H1 (cell line): ENCODE data around the gene TCIRG1. TPM values are rescaled to one million over a fixed set of nuclear protein-coding genes. Genes with fewer than 3 reads are reported as not detected.
"Not testable (repeated sequence)": the region's sequence is repeated elsewhere in the genome, so short reads cannot be mapped to it uniquely, and the experiment has no call there.

Source experiments
- CTCF ChIA-PET: fragments of 300-600 bp; sonication (Branson Sonifier 250); formaldehyde crosslinking; loops from one replicate; lab custom pipeline; 2021; ENCODE audit not compliant: partially characterized antibody; lab: Charles Lee
- POLR2A ChIA-PET: fragments of 300-600 bp; sonication (Branson Sonifier 250); formaldehyde crosslinking; loops from one replicate; lab custom pipeline; 2021; ENCODE audit warnings: inconsistent platforms; ENCODE audit not compliant: partially characterized antibody; lab: Charles Lee
- DNase-seq, 2 experiments: peaks; one replicate each; pipeline versions ENCODE4 v3.0.0 to v3.0.0-alpha.2; 2010 to 2022; ENCODE audit warnings: low spot score in 2 of 2, low read depth in 1 of 2, mixed read lengths in 1 of 2
- FAIRE-seq: peaks from 2 replicates; lab custom pipeline; 2011; peaks lifted over from hg19 to GRCh38; lab: Jason Lieb, UNC
- H2AFZ ChIP-seq: 2 replicates; pipeline ENCODE4 v1.8.1; 2012; ENCODE audit warnings: low read length, inconsistent platforms
- H2AK5ac ChIP-seq: 2 replicates; pipeline ENCODE4 v1.6.1; 2013; ENCODE audit warnings: low read depth, low read length
- H2BK120ac ChIP-seq: replicated peaks from 2 replicates; pipeline ENCODE3; 2013; ENCODE audit warnings: low read depth, low read length, inconsistent platforms
- H2BK12ac ChIP-seq: 2 replicates; pipeline ENCODE4 v1.6.1; 2013; ENCODE audit warnings: low read depth, low read length
- H2BK15ac ChIP-seq: 2 replicates; pipeline ENCODE4 v1.6.1; 2013; ENCODE audit warnings: low read length
- H2BK20ac ChIP-seq: 2 replicates; pipeline ENCODE4 v1.6.1; 2013; ENCODE audit warnings: low read length
- H2BK5ac ChIP-seq: 2 replicates; pipeline ENCODE4 v1.6.1; 2013; ENCODE audit warnings: low read depth, low read length
- H3K14ac ChIP-seq: 2 replicates; pipeline ENCODE4 v1.6.1; 2013; ENCODE audit warnings: inconsistent platforms; ENCODE audit not compliant: insufficient read length
- H3K18ac ChIP-seq: 2 replicates; pipeline ENCODE4 v1.6.1; 2013; ENCODE audit warnings: low read length; ENCODE audit errors: extremely low read depth
- H3K23ac ChIP-seq: 2 replicates; pipeline ENCODE4 v1.6.1; 2013; ENCODE audit warnings: inconsistent platforms; ENCODE audit not compliant: insufficient read length
- H3K23me2 ChIP-seq: 2 replicates; pipeline ENCODE4 v1.6.1; 2013; ENCODE audit warnings: low read depth, low read length
- H3K27ac ChIP-seq: 2 replicates; pipeline ENCODE4 v1.6.1; 2011; ENCODE audit warnings: low read depth, low read length, inconsistent platforms
- H3K27me3 ChIP-seq, 4 experiments: replicated peaks in 1 of 4; 1 replicate in 1 of 4; 2 replicates in 3 of 4; pipeline versions ENCODE4 v1.6.1 to v1.8.1; 2011 to 2013; ENCODE audit warnings: low read length in 3 of 4, mild to moderate bottlenecking in 3 of 4, inconsistent platforms in 2 of 4, mixed read lengths in 2 of 4, moderate library complexity in 1 of 4; ENCODE audit not compliant: control insufficient read depth in 3 of 4, insufficient read depth in 3 of 4; ENCODE audit errors: extremely low read depth in 1 of 4
- H3K36me3 ChIP-seq, 4 experiments: 2 replicates each; pipeline versions ENCODE4 v1.6.1 to v1.8.1; 2011 to 2013; ENCODE audit warnings: mild to moderate bottlenecking in 4 of 4, low read length in 3 of 4, moderate library complexity in 2 of 4, control low read depth in 1 of 4, inconsistent platforms in 1 of 4; ENCODE audit not compliant: insufficient read depth in 4 of 4, control insufficient read depth in 2 of 4
- H3K4ac ChIP-seq: replicated peaks from 2 replicates; pipeline ENCODE3; 2013; ENCODE audit warnings: low read length, low read depth, mixed read lengths, inconsistent platforms; ENCODE audit not compliant: insufficient read length
- H3K4me1 ChIP-seq, 4 experiments: replicated peaks in 1 of 4; 1 replicate in 1 of 4; 2 replicates in 3 of 4; pipeline versions ENCODE4 v1.6.1 to v1.8.1; 2011 to 2013; ENCODE audit warnings: low read length in 3 of 4, inconsistent platforms in 2 of 4, mixed read lengths in 1 of 4; ENCODE audit not compliant: insufficient read depth in 4 of 4, control insufficient read depth in 3 of 4
- H3K4me2 ChIP-seq, 2 experiments: 2 replicates each; pipeline versions ENCODE4 v1.6.1 to v1.8.1; 2011 to 2013; ENCODE audit warnings: low read depth in 2 of 2, low read length in 2 of 2, control low read depth in 1 of 2, inconsistent platforms in 1 of 2, mild to moderate bottlenecking in 1 of 2; ENCODE audit not compliant: insufficient read depth in 1 of 2
- H3K4me3 ChIP-seq, 4 experiments: fragments of 200-600, 300-600 bp in 1 of 4; sonication (generic), shearing (Covaris generic), sonication (Bioruptor Twin) in 1 of 4; 2 replicates each; pipeline versions ENCODE4 v1.5.1 to v1.8.1; 2011 to 2016; ENCODE audit warnings: low read length in 4 of 4, low read depth in 3 of 4, control low read depth in 2 of 4, inconsistent platforms in 2 of 4, mild to moderate bottlenecking in 2 of 4, mixed read lengths in 1 of 4, moderate library complexity in 1 of 4; ENCODE audit not compliant: insufficient read depth in 2 of 4; ENCODE audit errors: extremely low read depth in 1 of 4
- H3K56ac ChIP-seq: replicated peaks from 2 replicates; pipeline ENCODE3; 2013; ENCODE audit warnings: low read depth, mild to moderate bottlenecking, mixed read lengths, low read length, inconsistent platforms; ENCODE audit not compliant: insufficient read length
- H3K79me1 ChIP-seq: 2 replicates; pipeline ENCODE4 v1.6.1; 2013; ENCODE audit warnings: low read depth, low read length, control low read depth
- H3K79me2 ChIP-seq, 2 experiments: 2 replicates each; pipeline versions ENCODE4 v1.6.1 to v1.8.1; 2012 to 2013; ENCODE audit warnings: low read length in 2 of 2, mild to moderate bottlenecking in 2 of 2, inconsistent platforms in 1 of 2; ENCODE audit not compliant: insufficient read depth in 2 of 2, control insufficient read depth in 1 of 2
- H3K9ac ChIP-seq, 4 experiments: replicated peaks in 1 of 4; 1 replicate in 1 of 4; 2 replicates in 3 of 4; pipeline versions ENCODE4 v1.6.1 to v1.8.1; 2011 to 2013; ENCODE audit warnings: low read depth in 3 of 4, low read length in 3 of 4, control low read depth in 2 of 4, mild to moderate bottlenecking in 2 of 4, moderate library complexity in 2 of 4, inconsistent platforms in 1 of 4; ENCODE audit errors: extremely low read depth in 1 of 4
- H3K9me3 ChIP-seq, 2 experiments: 2 replicates each; pipeline versions ENCODE4 v1.6.1 to v1.8.1; 2012 to 2013; ENCODE audit warnings: mild to moderate bottlenecking in 2 of 2, moderate library complexity in 2 of 2, control low read depth in 1 of 2, inconsistent platforms in 1 of 2, low read depth in 1 of 2, low read length in 1 of 2, mixed read lengths in 1 of 2; ENCODE audit not compliant: insufficient read depth in 2 of 2
- H4K20me1 ChIP-seq, 2 experiments: replicated peaks in 1 of 2; 2 replicates each; pipeline versions ENCODE3 to v1.8.1; 2011 to 2013; ENCODE audit warnings: inconsistent platforms in 2 of 2, low read length in 2 of 2, mild to moderate bottlenecking in 1 of 2; ENCODE audit not compliant: insufficient read depth in 2 of 2, control insufficient read depth in 1 of 2
- H4K5ac ChIP-seq: 2 replicates; pipeline ENCODE4 v1.6.1; 2013; ENCODE audit warnings: low read length, low read depth, mixed read lengths, inconsistent platforms; ENCODE audit not compliant: insufficient read length
- H4K8ac ChIP-seq: 2 replicates; pipeline ENCODE4 v1.8.0; 2013; ENCODE audit warnings: mild to moderate bottlenecking, moderate library complexity, low read length, inconsistent platforms; ENCODE audit not compliant: insufficient read depth; ENCODE audit errors: extremely low read depth
- H4K91ac ChIP-seq: replicated peaks from 2 replicates; pipeline ENCODE3; 2013; ENCODE audit warnings: low read length, mixed read lengths, inconsistent platforms; ENCODE audit not compliant: insufficient read length
- WGBS, 2 experiments: shearing (Covaris generic) in 1 of 2; methylation state at CpG; one replicate each; pipeline versions ENCODE4 v1.1.6 to v1.1.7; 2013 to 2015; ENCODE audit warnings: low lambda C conversion rate in 2 of 2, mixed read lengths in 2 of 2, inconsistent platforms in 1 of 2, low coverage in 1 of 2, missing lambda C conversion rate in 1 of 2; ENCODE audit not compliant: insufficient replicate concordance in 2 of 2, insufficient coverage in 1 of 2, insufficient read length in 1 of 2; ENCODE audit errors: extremely low coverage in 1 of 2, missing lambda C conversion rate in 1 of 2; 5-methylcytosine and 5-hydroxymethylcytosine counted together
- polyA plus RNA-seq, 7 experiments: library from polyadenylated mRNA; depleted of rRNA in 3 of 7; stranded (reverse) in 5 of 7; unstranded in 2 of 7; fragments of >200 nt in 5 of 7; fragments of 200-250 nt in 2 of 7; gene quantifications; 1 replicate in 5 of 7; 2 replicates in 1 of 7; 4 replicates in 1 of 7; pipeline versions ENCODE4 v1.2.1 to v1.2.3, GENCODE V29; 2011 to 2013; ENCODE audit warnings: missing spikeins in 2 of 7, mixed read lengths in 2 of 7
- total RNA-seq: library from RNA; stranded (reverse); fragmentation: NEBNext Ultra II Directional; extraction: Animal tissue kit (Norgen Biotek cat#: 25700); gene quantifications from 2 replicates; pipeline ENCODE4 v1.2.1, GENCODE V29; 2021

Gene TCIRG1
- total and polyA plus RNA-seq, 2 of the 8 experiments (the other 6 are each of a cell fraction or from before 2014, with no cell fraction given), result 25.3 to 39.6 TPM

- H3K4me3 ChIP-seq, H3K4ac ChIP-seq, H3K56ac ChIP-seq, H3K14ac ChIP-seq, H3K79me1 ChIP-seq, H3K18ac ChIP-seq, H4K91ac ChIP-seq, DNase-seq, H3K9me3 ChIP-seq, H2AK5ac ChIP-seq, H2BK15ac ChIP-seq, CTCF ChIA-PET, H3K4me2 ChIP-seq, H4K20me1 ChIP-seq, POLR2A ChIA-PET, H3K4me1 ChIP-seq, H3K27ac ChIP-seq, H3K79me2 ChIP-seq, H3K23ac ChIP-seq, H3K36me3 ChIP-seq, H2BK5ac ChIP-seq, H3K9ac ChIP-seq, H2BK120ac ChIP-seq, H2BK20ac ChIP-seq, H4K5ac ChIP-seq, H3K27me3 ChIP-seq, H2AFZ ChIP-seq, FAIRE-seq, H3K23me2 ChIP-seq, H2BK12ac ChIP-seq, H4K8ac ChIP-seq: not testable (repeated sequence)
- 86% methylated on average over 14 of the region's 14 CpGs; no CpG with 5 or more reads in 1 of the 2 experiments for WGBS, 2 experiments
These were observed 43.2 kb upstream of the TCIRG1 start for GRCh38 chr11:67995579-67995978.
